ENCODE measurements around the gene MAN2B2.

The MAN2B2 gene

GRCh38 chr4:6605605-6606004, 30.6 kb downstream of the MAN2B2 start:
- H3K27me3 Mint-ChIP-seq, result no peaks in the 10 kb centered on the region
- H3K36me3 Mint-ChIP-seq (ENCODE audit: low read depth), result peaks cover 53% of the 10 kb centered on the region
- H3K27ac Mint-ChIP-seq, result no peak overlapping the region
- H3K4me3 Mint-ChIP-seq, result no peak overlapping the region
- H3K9me3 Mint-ChIP-seq, result peaks cover 4% of the 10 kb centered on the region
- H3K4me1 Mint-ChIP-seq, result peaks cover 10% of the 10 kb centered on the region
- DNase-seq (no peak), ATAC-seq (no peak)

GRCh38 chr4:6606465-6607235, 31.7 kb downstream of the MAN2B2 start:
- peaks cover 53% of the 10 kb centered on the region for H3K36me3 Mint-ChIP-seq (ENCODE audit: low read depth)
- ATAC-seq (no peak), DNase-seq (no peak)
- H3K27me3 Mint-ChIP-seq, result no peaks in the 10 kb centered on the region
- peaks cover 10% of the 10 kb centered on the region for H3K4me1 Mint-ChIP-seq
- peaks cover 4% of the 10 kb centered on the region for H3K9me3 Mint-ChIP-seq
- no peak overlapping the region for H3K27ac Mint-ChIP-seq
- no peak overlapping the region for H3K4me3 Mint-ChIP-seq

- Mint-ChIP-seq H3K9me3 (peaks cover 4% of the 10 kb centered on the region), H3K4me1 (peaks cover 10% of the 10 kb centered on the region), H3K27me3 (no peaks in the 10 kb centered on the region), H3K36me3 (ENCODE audit: low read depth) (peaks cover 44% of the 10 kb centered on the region), H3K27ac (no peak overlapping the region), H3K4me3 (no peak overlapping the region)
- no peak for DNase-seq
- ATAC-seq, result no peak
Observed at GRCh38 chr4:6607368-6608055, 32.5 kb downstream of the MAN2B2 start.

- DNase-seq (peak; percentile 15), ATAC-seq (no peak)
- no peak overlapping the region for H3K4me3 Mint-ChIP-seq
- peaks cover 10% of the 10 kb centered on the region for H3K4me1 Mint-ChIP-seq
- H3K27ac Mint-ChIP-seq, result no peak overlapping the region
- no peaks in the 10 kb centered on the region for H3K27me3 Mint-ChIP-seq
- peaks cover 4% of the 10 kb centered on the region for H3K9me3 Mint-ChIP-seq
- peaks cover 38% of the 10 kb centered on the region for H3K36me3 Mint-ChIP-seq (ENCODE audit: low read depth)
Observed at GRCh38 chr4:6608758-6609414, 33.9 kb downstream of the MAN2B2 start.

GRCh38 chr4:6609415-6610079, 34.6 kb downstream of the MAN2B2 start:
- peaks cover 10% of the 10 kb centered on the region for H3K4me1 Mint-ChIP-seq
- ATAC-seq (no peak), DNase-seq (no peak)
- no peaks in the 10 kb centered on the region for H3K27me3 Mint-ChIP-seq
- no peak overlapping the region for H3K4me3 Mint-ChIP-seq
- H3K9me3 Mint-ChIP-seq, result peaks cover 4% of the 10 kb centered on the region
- no peak overlapping the region for H3K27ac Mint-ChIP-seq
- peaks cover 32% of the 10 kb centered on the region for H3K36me3 Mint-ChIP-seq (ENCODE audit: low read depth)

GRCh38 chr4:6610856-6611430, 36.0 kb downstream of the MAN2B2 start:
- Mint-ChIP-seq H3K27me3 (no peaks in the 10 kb centered on the region), H3K4me3 (no peak overlapping the region), H3K36me3 (ENCODE audit: low read depth) (peaks cover 19% of the 10 kb centered on the region), H3K27ac (no peak overlapping the region), H3K9me3 (no peaks in the 10 kb centered on the region), H3K4me1 (peaks cover 10% of the 10 kb centered on the region)
- ATAC-seq, result no peak
- DNase-seq, result no peak

- Mint-ChIP-seq H3K4me3 (no peak overlapping the region), H3K4me1 (peaks cover 7% of the 10 kb centered on the region), H3K36me3 (ENCODE audit: low read depth) (peaks cover 22% of the 10 kb centered on the region), H3K27me3 (no peaks in the 10 kb centered on the region), H3K9me3 (no peaks in the 10 kb centered on the region), H3K27ac (peak overlapping the region; percentile 18)
- DNase-seq (no peak), ATAC-seq (no peak)
Observed at GRCh38 chr4:6612961-6613675, 38.1 kb downstream of the MAN2B2 start.

- H3K4me3 Mint-ChIP-seq, result no peak overlapping the region
- H3K36me3 Mint-ChIP-seq (ENCODE audit: low read depth), result peaks cover 25% of the 10 kb centered on the region
- ATAC-seq (no peak), DNase-seq (no peak)
- H3K9me3 Mint-ChIP-seq, result no peaks in the 10 kb centered on the region
- no peaks in the 10 kb centered on the region for H3K27me3 Mint-ChIP-seq
- peaks cover 1% of the 10 kb centered on the region for H3K4me1 Mint-ChIP-seq
- no peak overlapping the region for H3K27ac Mint-ChIP-seq
Observed at GRCh38 chr4:6613676-6614651, 39.0 kb downstream of the MAN2B2 start.

GRCh38 chr4:6614701-6615230, 39.8 kb downstream of the MAN2B2 start:
- H3K9me3 Mint-ChIP-seq, result no peaks in the 10 kb centered on the region
- no peaks in the 10 kb centered on the region for H3K4me1 Mint-ChIP-seq
- H3K27me3 Mint-ChIP-seq, result no peaks in the 10 kb centered on the region
- no peak for DNase-seq
- peaks cover 25% of the 10 kb centered on the region for H3K36me3 Mint-ChIP-seq (ENCODE audit: low read depth)
- no peak overlapping the region for H3K4me3 Mint-ChIP-seq
- no peak overlapping the region for H3K27ac Mint-ChIP-seq
- no peak for ATAC-seq

GRCh38 chr4:6616087-6616995, 41.4 kb downstream of the MAN2B2 start:
- Mint-ChIP-seq H3K27me3 (no peaks in the 10 kb centered on the region), H3K27ac (no peak overlapping the region), H3K36me3 (ENCODE audit: low read depth) (peaks cover 24% of the 10 kb centered on the region), H3K4me1 (no peaks in the 10 kb centered on the region), H3K4me3 (no peak overlapping the region), H3K9me3 (no peaks in the 10 kb centered on the region)
- ATAC-seq (no peak), DNase-seq (no peak)

GRCh38 chr4:6617246-6617645, 42.3 kb downstream of the MAN2B2 start:
- Mint-ChIP-seq H3K9me3 (no peaks in the 10 kb centered on the region), H3K27me3 (no peaks in the 10 kb centered on the region), H3K4me1 (no peaks in the 10 kb centered on the region), H3K27ac (no peak overlapping the region), H3K36me3 (ENCODE audit: low read depth) (peaks cover 26% of the 10 kb centered on the region), H3K4me3 (no peak overlapping the region)
- no peak for ATAC-seq
- DNase-seq, result no peak
